SU-DHL-6 (cell line): ENCODE measurements around the gene USP7.

Experiments used
- H2AFZ ChIP-seq: fragments of 200-600 bp; sonication (generic); 2 replicates; pipeline ENCODE4 v1.6.1; 2014; ENCODE audit warnings: low read depth, mild to moderate bottlenecking, moderate library complexity, mixed read lengths, antibody characterized with exemption, low read length; ENCODE audit not compliant: severe bottlenecking
- H3F3A ChIP-seq: fragments of 200-600 bp; shearing (Covaris generic); 2 replicates; pipeline ENCODE4 v1.6.0; 2016; ENCODE audit warnings: antibody characterized with exemption, mild to moderate bottlenecking; ENCODE audit not compliant: insufficient read depth
- H3K27ac ChIP-seq: fragments of 200-600 bp; sonication (generic); 2 replicates; pipeline ENCODE4 v1.5.1; 2016; ENCODE audit warnings: low read depth, mild to moderate bottlenecking, low read length, moderate library complexity, mixed read lengths
- H3K27me3 ChIP-seq: fragments of 200-600 bp; sonication (generic), shearing (Covaris generic); 2 replicates; pipeline ENCODE4 v1.6.0; 2014; ENCODE audit warnings: mild to moderate bottlenecking, low read length
- H3K36me3 ChIP-seq: fragments of 200-600 bp; sonication (generic); 2 replicates; pipeline ENCODE4 v1.6.1; 2014; ENCODE audit warnings: mild to moderate bottlenecking, low read length, mixed read lengths
- H3K4me2 ChIP-seq: fragments of 300-600, 200-600 bp; shearing (Covaris generic), sonication (generic); 2 replicates; pipeline ENCODE4 v1.6.0; 2014; ENCODE audit warnings: low read length, low read depth, mild to moderate bottlenecking; ENCODE audit not compliant: poor library complexity, severe bottlenecking
- H3K4me3 ChIP-seq: fragments of 200-600 bp; sonication (generic); 2 replicates; pipeline ENCODE4 v1.5.1; 2014; ENCODE audit warnings: antibody characterized with exemption, low read length, mild to moderate bottlenecking, mixed read lengths; ENCODE audit not compliant: insufficient read depth, poor library complexity, severe bottlenecking
- H3K79me2 ChIP-seq: fragments of 200-600 bp; sonication (generic); 2 replicates; pipeline ENCODE4 v1.6.1; 2014; ENCODE audit warnings: mild to moderate bottlenecking, low read length, moderate library complexity; ENCODE audit not compliant: insufficient read depth
- H3K9ac ChIP-seq: fragments of 200-600 bp; sonication (generic); 2 replicates; pipeline ENCODE4 v1.7.0; 2014; ENCODE audit warnings: mild to moderate bottlenecking, low read length
- H3K9me2 ChIP-seq: fragments of 200-600 bp; sonication (generic); replicated peaks from 2 replicates; pipeline ENCODE4 v1.6.1; 2014; ENCODE audit warnings: low read length; ENCODE audit not compliant: insufficient read depth
- H3K9me3 ChIP-seq: fragments of 200-600 bp; sonication (generic); 2 replicates; pipeline ENCODE4 v1.6.1; 2014; ENCODE audit warnings: low read length, mixed read lengths; ENCODE audit not compliant: insufficient read depth
- H4K20me1 ChIP-seq: fragments of 200-600 bp; sonication (generic); 2 replicates; pipeline ENCODE4 v1.6.1; 2014; ENCODE audit warnings: low read depth, mild to moderate bottlenecking, antibody characterized with exemption, low read length, moderate library complexity, mixed read lengths
- EZH2phosphoT487 ChIP-seq: fragments of 200-600 bp; sonication (generic), shearing (Covaris generic); conservative IDR thresholded peaks from 2 replicates; pipeline ENCODE4 v1.6.1; 2018; ENCODE audit warnings: mild to moderate bottlenecking, antibody characterized with exemption, low read length, moderate library complexity, mixed read lengths
- TF ChIP-seq, protein P1 (sequence below): fragments of 200-600 bp; sonication (generic); IDR thresholded peaks from one replicate; pipeline ENCODE4 v1.5.1; 2017; ENCODE audit warnings: antibody characterized with exemption, mild to moderate bottlenecking, low read length, moderate library complexity; ENCODE audit not compliant: insufficient read depth, poor library complexity, severe bottlenecking

The USP7 gene

DNA sequence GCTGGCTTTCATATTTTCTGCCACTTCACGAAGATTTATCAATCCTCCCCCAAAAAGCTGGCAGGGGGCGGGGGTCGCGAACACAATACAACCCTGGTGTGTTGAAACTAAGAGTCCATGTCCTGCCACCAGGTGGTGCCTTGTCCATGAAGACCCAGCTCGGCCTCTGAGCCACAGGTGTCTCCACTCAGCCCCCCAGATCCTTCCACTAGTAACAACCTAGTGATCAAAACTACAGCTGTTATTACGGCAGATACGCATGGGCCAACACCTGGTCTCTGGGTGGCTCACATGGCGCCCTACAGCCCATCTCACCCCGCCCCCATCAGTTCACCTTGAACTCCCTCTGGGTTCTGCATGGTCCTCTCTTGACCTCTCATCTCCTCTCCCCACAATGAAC lies 27.7 kb downstream of the USP7 start:
- H3K4me2 ChIP-seq, result peak overlapping the region; percentile 38
- H3K27me3 ChIP-seq, result no peaks in the 10 kb centered on the region
- H3K27ac ChIP-seq, result peak overlapping the region; percentile 56
- H4K20me1 ChIP-seq, result peaks cover 59% of the 10 kb centered on the region
- no peak overlapping the region for H3K4me3 ChIP-seq
- peaks cover 27% of the 10 kb centered on the region for H3F3A ChIP-seq
- no peak overlapping the region for H2AFZ ChIP-seq
- H3K79me2 ChIP-seq, result peaks cover 100% of the 10 kb centered on the region
- H3K9ac ChIP-seq, result no peak overlapping the region
- H3K9me3 ChIP-seq, result no peaks in the 10 kb centered on the region
- H3K36me3 ChIP-seq, result no peaks in the 10 kb centered on the region
- no peaks in the 10 kb centered on the region for H3K9me2 ChIP-seq
- TF ChIP-seq, protein P1, sequence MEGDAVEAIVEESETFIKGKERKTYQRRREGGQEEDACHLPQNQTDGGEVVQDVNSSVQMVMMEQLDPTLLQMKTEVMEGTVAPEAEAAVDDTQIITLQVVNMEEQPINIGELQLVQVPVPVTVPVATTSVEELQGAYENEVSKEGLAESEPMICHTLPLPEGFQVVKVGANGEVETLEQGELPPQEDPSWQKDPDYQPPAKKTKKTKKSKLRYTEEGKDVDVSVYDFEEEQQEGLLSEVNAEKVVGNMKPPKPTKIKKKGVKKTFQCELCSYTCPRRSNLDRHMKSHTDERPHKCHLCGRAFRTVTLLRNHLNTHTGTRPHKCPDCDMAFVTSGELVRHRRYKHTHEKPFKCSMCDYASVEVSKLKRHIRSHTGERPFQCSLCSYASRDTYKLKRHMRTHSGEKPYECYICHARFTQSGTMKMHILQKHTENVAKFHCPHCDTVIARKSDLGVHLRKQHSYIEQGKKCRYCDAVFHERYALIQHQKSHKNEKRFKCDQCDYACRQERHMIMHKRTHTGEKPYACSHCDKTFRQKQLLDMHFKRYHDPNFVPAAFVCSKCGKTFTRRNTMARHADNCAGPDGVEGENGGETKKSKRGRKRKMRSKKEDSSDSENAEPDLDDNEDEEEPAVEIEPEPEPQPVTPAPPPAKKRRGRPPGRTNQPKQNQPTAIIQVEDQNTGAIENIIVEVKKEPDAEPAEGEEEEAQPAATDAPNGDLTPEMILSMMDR, result peak; percentile 23
- no peak for TF ChIP-seq EZH2phosphoT487

DNA sequence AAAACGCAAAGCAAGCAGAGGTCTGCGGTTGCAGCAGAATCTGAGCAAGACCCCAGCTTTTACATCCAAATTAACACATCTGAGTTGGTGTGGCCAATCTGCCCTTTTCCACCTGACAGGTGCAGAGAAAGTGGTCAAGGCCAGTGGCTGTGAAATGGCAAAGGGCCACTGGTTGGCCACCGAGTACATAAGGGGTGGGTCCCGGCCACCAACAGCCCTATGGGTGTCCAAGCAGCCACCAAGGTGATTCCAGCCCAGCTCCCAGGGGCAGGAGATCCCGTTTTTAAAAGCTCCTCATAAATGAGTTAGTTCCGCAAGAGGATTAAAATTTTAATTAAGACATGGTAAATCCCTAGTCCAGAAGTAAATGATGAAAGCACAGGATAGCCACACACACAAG lies 29.1 kb downstream of the USP7 start:
- no peak overlapping the region for H3K4me3 ChIP-seq
- no peak overlapping the region for H2AFZ ChIP-seq
- H3F3A ChIP-seq, result peaks cover 27% of the 10 kb centered on the region
- no peaks in the 10 kb centered on the region for H3K27me3 ChIP-seq
- H4K20me1 ChIP-seq, result peaks cover 62% of the 10 kb centered on the region
- H3K9ac ChIP-seq, result no peak overlapping the region
- no peaks in the 10 kb centered on the region for H3K9me3 ChIP-seq
- TF ChIP-seq, protein P1, result no peak
- no peak for TF ChIP-seq EZH2phosphoT487
- H3K4me2 ChIP-seq, result no peak overlapping the region
- no peak overlapping the region for H3K27ac ChIP-seq
- H3K79me2 ChIP-seq, result peaks cover 100% of the 10 kb centered on the region
- peaks cover 3% of the 10 kb centered on the region; the same call in 1 of the 2 replicates for H3K36me3 ChIP-seq
- H3K9me2 ChIP-seq, result no peaks in the 10 kb centered on the region

DNA sequence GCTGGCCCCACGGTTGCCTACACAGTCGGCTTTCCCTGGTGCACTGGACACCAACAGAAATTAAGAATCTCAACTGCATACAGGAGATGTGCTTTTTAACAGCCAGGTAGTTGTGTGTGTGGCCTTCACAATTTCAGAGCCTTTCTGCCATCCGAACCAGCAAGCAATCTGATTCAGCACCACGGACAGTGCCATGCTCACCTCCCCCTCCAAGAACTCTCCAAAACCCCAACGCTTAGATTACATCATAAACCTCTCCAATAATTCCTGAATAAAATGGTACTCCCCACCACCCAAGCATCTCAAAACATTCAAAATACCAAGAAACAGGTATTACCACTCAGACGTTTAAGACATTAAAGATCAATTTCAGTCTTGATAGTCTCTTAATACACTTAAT lies 31.8 kb downstream of the USP7 start:
- Histone ChIP-seq H3F3A (peaks cover 17% of the 10 kb centered on the region), H3K9me3 (no peaks in the 10 kb centered on the region), H4K20me1 (peaks cover 54% of the 10 kb centered on the region), H3K4me3 (no peak overlapping the region), H3K9me2 (no peaks in the 10 kb centered on the region), H2AFZ (no peak overlapping the region), H3K27me3 (no peaks in the 10 kb centered on the region), H3K27ac (no peak overlapping the region), H3K9ac (no peak overlapping the region), H3K4me2 (no peak overlapping the region), H3K36me3 (peaks cover 11% of the 10 kb centered on the region), H3K79me2 (peaks cover 100% of the 10 kb centered on the region)
- no peak for TF ChIP-seq EZH2phosphoT487
- TF ChIP-seq, protein P1, result no peak
